NB4 (cell line): Measurements from ENCODE around the gene FBXW5.

Source experiments
- DNase-seq: peaks from one replicate; pipeline ENCODE4 v3.0.0; 2010; ENCODE audit warnings: low read depth
- H3K4me3 ChIP-seq: one replicate; pipeline ENCODE4 v1.5.1; 2011; ENCODE audit warnings: mild to moderate bottlenecking, low read depth, low read length, moderate library complexity
- CTCF ChIP-seq: IDR thresholded peaks from one replicate; pipeline ENCODE4 v1.5.1; 2012; ENCODE audit warnings: low read depth, low read length
- MYC ChIP-seq: IDR thresholded peaks from 2 replicates; pipeline ENCODE4 v1.6.1; 2011; ENCODE audit warnings: low read depth, low read length
- POLR2A ChIP-seq: IDR thresholded peaks from 2 replicates; pipeline ENCODE4 v1.6.1; 2011; ENCODE audit warnings: mild to moderate bottlenecking; ENCODE audit not compliant: insufficient read length; ENCODE audit errors: extremely low read depth
- TF ChIP-seq, protein P1 (sequence below): IDR thresholded peaks from 2 replicates; pipeline ENCODE4 v1.6.1; 2011; ENCODE audit warnings: low read depth, low read length

Gene FBXW5

DNA sequence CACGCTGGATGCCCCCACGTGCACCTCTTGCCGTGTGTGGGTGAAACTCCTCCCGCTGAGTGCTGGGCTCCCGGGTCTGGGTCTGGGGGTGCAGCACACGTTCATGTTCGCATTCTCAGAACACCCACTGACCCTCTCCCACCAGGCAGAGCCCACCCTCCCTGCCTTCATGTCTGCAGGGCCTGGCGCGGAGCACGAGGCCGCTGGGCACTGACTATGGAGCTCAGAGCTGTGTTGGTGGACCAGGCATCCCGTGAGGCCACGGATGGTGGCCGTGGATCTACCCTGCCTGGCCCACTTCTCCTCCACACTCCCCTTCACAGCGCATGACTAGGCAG, 16.4 kb upstream of the FBXW5 start:
- H3K4me3 ChIP-seq: no peak overlapping the region
- TF ChIP-seq, protein P1, sequence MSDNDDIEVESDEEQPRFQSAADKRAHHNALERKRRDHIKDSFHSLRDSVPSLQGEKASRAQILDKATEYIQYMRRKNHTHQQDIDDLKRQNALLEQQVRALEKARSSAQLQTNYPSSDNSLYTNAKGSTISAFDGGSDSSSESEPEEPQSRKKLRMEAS: no peak
- TF ChIP-seq MYC (no peak), CTCF (no peak), POLR2A (no peak)
- DNase-seq: no peak

DNA sequence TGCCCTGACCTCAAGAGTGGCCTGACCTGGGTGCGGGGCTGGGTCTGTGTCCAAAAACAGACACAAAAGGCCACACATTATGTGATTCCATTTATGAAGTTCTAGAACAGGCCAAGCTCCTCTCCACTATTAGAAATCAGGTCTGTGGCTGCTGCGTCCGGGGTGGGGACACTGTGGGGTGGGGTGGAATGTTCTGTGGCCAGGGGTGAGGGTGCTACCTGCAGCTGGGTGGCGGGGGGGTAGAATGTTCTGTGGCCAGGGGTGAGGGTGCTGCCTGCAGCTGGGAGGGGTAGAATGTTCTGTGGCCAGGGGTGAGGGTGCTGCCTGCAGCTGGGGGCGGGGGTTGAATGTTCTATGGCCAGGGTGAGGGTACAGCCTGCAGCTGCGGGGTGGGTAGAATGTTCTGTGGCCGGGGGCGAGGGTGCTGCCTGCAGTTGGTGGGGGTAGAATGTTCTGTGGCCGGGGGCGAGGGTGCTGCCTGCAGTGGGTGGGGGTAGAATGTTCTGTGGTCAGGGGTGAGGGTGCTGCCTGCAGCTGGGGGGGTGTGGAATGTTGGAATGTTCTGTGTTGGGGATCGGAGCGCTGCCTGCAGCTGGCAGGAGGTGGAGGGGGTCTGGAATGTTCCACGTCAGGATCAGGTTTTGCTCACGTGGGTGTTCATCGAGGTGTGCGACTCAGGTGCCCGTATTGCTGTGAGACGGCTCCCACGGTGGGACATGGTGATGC, 15.8 kb upstream of the FBXW5 start:
- TF ChIP-seq POLR2A (no peak), CTCF (no peak), MYC (no peak)
- TF ChIP-seq, protein P1: no peak

DNA sequence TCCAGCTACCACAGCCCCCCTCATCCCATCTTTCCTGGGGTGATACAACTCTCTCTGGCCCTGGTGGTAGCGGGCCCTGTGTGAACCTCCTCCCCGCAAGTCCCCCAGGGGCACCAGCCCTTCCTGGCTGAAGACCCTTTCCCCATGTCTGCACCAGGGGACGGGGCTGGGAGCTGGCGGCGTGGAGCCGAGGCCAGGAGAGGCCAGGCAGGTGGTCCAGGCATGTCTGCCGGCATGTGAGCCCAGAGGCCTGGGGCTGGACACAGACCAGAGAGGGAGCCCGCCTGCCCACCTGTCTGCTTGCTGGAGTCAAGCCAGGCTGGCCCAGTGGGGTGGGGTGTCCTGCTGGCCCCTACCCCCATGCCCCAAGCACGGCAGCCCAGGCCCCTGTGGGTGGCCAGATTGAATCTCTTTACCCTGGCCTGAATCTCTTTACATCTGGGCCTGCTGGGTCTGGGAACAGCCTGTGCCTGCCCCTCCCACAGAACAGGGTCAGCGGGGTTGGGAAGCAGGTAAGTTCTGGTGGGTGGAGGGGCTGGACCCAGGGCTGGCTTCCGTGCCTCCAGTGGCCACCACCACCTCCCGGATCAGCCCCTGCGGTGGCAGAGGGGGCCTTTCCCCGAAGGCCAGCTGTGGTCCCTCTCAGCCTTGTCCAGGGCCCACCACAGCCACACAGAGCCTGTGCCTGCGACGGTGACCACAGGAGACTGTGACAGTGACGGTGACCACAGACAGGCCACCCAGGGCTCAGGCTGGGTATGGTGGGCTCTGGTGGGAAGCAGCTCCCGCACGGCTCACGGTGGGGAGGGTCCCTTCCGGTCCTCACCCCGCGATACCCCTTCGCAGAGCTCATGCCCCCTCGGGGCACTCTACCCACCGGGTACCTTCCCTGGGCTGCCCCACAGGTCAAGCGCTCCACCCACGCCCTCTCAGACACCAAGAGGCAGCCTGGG, 14.6 kb upstream of the FBXW5 start:
- TF ChIP-seq POLR2A (no peak), CTCF (no peak), MYC (no peak)
- TF ChIP-seq, protein P1: no peak
- DNase-seq: no peak
- H3K4me3 ChIP-seq: no peak overlapping the region

More for the DNA sequence above, 15.8 kb upstream of the FBXW5 start:
- H3K4me3 ChIP-seq: no peak overlapping the region
- DNase-seq: no peak

- TF ChIP-seq MYC (no peak), CTCF (no peak)
- DNase-seq: no peak
- H3K4me3 ChIP-seq: no peak overlapping the region
These were observed 13.9 kb upstream of the FBXW5 start for GRCh38 chr9:136958473-136958872.

- H3K4me3 ChIP-seq: no peak overlapping the region
- TF ChIP-seq POLR2A: no peak
- TF ChIP-seq, protein P1: no peak
- TF ChIP-seq MYC: no peak
- no peak for DNase-seq
These were observed 13.4 kb upstream of the FBXW5 start for GRCh38 chr9:136957901-136958300.

- H3K4me3 ChIP-seq: no peak overlapping the region
These were observed 12.9 kb upstream of the FBXW5 start for GRCh38 chr9:136957461-136957860.

More at GRCh38 chr9:136957461-136957860, 12.9 kb upstream of the FBXW5 start:
- TF ChIP-seq MYC: no peak
- no peak for TF ChIP-seq CTCF
- TF ChIP-seq, protein P1: no peak
- TF ChIP-seq POLR2A: no peak
- no peak for DNase-seq
